ENCODE measurements around the gene CA10.

Gene CA10

DNA sequence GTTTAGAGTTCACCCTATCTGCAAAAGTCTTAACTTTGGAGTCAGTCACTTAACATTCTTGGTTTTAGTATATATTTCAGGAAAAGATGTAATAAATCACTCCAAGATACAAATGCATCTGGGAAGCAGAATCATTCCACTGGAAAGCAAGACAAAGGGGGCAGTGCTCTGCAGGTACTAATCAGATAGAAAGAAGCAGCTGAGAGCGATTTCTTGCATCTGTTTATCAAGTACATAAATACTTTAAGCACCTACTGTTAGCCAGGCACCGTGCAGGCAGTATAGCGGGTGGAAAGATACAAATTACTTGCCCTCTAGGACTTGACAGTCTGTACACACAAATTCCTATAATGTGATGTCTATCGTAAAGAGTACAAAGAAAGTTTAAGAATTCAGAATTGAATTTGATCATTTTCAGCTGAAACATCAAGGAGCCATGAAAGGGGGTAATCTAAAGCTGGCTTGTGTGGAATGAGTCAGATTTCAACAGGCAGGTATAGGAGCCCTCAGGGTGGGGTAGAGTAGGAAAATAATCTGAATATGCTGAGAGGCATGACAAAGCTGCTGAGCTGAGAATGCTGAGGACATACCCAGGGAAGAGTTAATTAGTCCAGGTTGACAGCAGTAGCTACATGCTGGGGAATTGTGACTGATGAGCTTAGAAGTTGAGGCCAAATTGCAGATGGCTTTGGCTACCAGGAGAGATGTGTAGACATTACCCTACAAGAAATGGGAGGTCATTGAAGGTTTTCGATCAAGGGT is 110.2 kb downstream of the CA10 start:
- no CpG with 5 or more reads among the region's 5 CpGs for WGBS (ENCODE audit: extremely low coverage, insufficient coverage, insufficient read length)
- Histone ChIP-seq H4K91ac (ENCODE audit: low read depth, low read length) (no peak overlapping the region), H3K9me3 (ENCODE audit: insufficient read depth, low read depth, low read length) (no peaks in the 10 kb centered on the region), H4K12ac (ENCODE audit: low read depth, low read length) (no peak overlapping the region), H2AFZ (ENCODE audit: insufficient read depth, low read length, poor library complexity) (no peak overlapping the region), H2BK5ac (ENCODE audit: low read depth, low read length, poor library complexity) (no peak overlapping the region), H3K9ac (ENCODE audit: low read length) (no peak overlapping the region), H3K36me3 (ENCODE audit: control insufficient read depth in 1 of 2, insufficient read depth in 2 of 2, low read length in 2 of 2) (no peaks in the 10 kb centered on the region), H3K4me1 (ENCODE audit: control insufficient read depth in 1 of 2, insufficient read depth in 2 of 2, low read length in 2 of 2) (no peaks in the 10 kb centered on the region), H3K18ac (ENCODE audit: low read length) (no peak overlapping the region), H3K27ac (ENCODE audit: low read depth, low read length) (no peak overlapping the region), H3K4ac (ENCODE audit: low read depth, low read length) (no peak overlapping the region), H2BK12ac (ENCODE audit: low read length) (no peak overlapping the region), H3K4me2 (ENCODE audit: low read length) (no peak overlapping the region), H3K79me1 (ENCODE audit: low read length) (no peaks in the 10 kb centered on the region), H2BK120ac (ENCODE audit: insufficient read depth, low read length, poor library complexity) (no peak overlapping the region), H4K8ac (ENCODE audit: low read depth, low read length) (no peak overlapping the region), H3K79me2 (ENCODE audit: control insufficient read depth, insufficient read depth, low read length, poor library complexity) (no peaks in the 10 kb centered on the region), H3K14ac (ENCODE audit: low read length) (no peak overlapping the region), H3K23ac (ENCODE audit: low read length) (no peak overlapping the region), H3K4me3 (ENCODE audit: low read depth, low read length) (no peak overlapping the region), H2AK5ac (ENCODE audit: low read length) (no peak overlapping the region), H3K27me3 (ENCODE audit: insufficient read depth, low read length) (no peaks in the 10 kb centered on the region)
- DNase-seq, result no peak

DNA sequence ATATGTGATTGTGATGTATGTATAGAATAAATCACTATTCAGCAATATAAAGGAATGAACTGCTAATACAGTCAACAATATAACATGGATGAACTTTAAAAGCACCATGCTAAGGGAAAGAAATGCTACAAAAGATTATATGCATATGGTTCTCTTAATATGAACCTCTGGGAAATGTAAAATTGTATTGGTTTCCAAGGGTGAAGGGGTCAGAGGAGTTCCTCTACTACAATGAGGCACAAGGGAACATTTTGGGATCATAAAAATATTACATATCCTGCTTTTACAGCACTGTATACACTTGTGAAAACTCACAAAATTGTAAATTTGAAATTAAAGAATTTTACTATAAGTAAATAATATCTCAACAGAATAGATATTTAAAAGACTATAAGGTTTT is 111.4 kb downstream of the CA10 start:
- Histone ChIP-seq H3K23ac (ENCODE audit: low read length) (no peak overlapping the region), H3K4me2 (ENCODE audit: low read length) (no peak overlapping the region), H3K27me3 (ENCODE audit: insufficient read depth, low read length) (no peaks in the 10 kb centered on the region), H3K4ac (ENCODE audit: low read depth, low read length) (no peak overlapping the region), H2AFZ (ENCODE audit: insufficient read depth, low read length, poor library complexity) (no peak overlapping the region), H3K79me1 (ENCODE audit: low read length) (no peaks in the 10 kb centered on the region), H3K4me3 (ENCODE audit: low read depth, low read length) (no peak overlapping the region), H3K18ac (ENCODE audit: low read length) (no peak overlapping the region), H4K12ac (ENCODE audit: low read depth, low read length) (no peak overlapping the region), H3K4me1 (ENCODE audit: control insufficient read depth in 1 of 2, insufficient read depth in 2 of 2, low read length in 2 of 2) (no peaks in the 10 kb centered on the region), H2AK5ac (ENCODE audit: low read length) (no peak overlapping the region), H4K91ac (ENCODE audit: low read depth, low read length) (no peak overlapping the region), H3K36me3 (ENCODE audit: control insufficient read depth in 1 of 2, insufficient read depth in 2 of 2, low read length in 2 of 2) (no peaks in the 10 kb centered on the region), H3K79me2 (ENCODE audit: control insufficient read depth, insufficient read depth, low read length, poor library complexity) (no peaks in the 10 kb centered on the region), H2BK12ac (ENCODE audit: low read length) (no peak overlapping the region), H4K8ac (ENCODE audit: low read depth, low read length) (no peak overlapping the region), H3K14ac (ENCODE audit: low read length) (no peak overlapping the region), H3K9me3 (ENCODE audit: insufficient read depth, low read depth, low read length) (no peaks in the 10 kb centered on the region), H3K27ac (ENCODE audit: low read depth, low read length) (no peak overlapping the region), H2BK120ac (ENCODE audit: insufficient read depth, low read length, poor library complexity) (no peak overlapping the region), H3K9ac (ENCODE audit: low read length) (no peak overlapping the region), H2BK5ac (ENCODE audit: low read depth, low read length, poor library complexity) (no peak overlapping the region)
- DNase-seq, result no peak

DNA sequence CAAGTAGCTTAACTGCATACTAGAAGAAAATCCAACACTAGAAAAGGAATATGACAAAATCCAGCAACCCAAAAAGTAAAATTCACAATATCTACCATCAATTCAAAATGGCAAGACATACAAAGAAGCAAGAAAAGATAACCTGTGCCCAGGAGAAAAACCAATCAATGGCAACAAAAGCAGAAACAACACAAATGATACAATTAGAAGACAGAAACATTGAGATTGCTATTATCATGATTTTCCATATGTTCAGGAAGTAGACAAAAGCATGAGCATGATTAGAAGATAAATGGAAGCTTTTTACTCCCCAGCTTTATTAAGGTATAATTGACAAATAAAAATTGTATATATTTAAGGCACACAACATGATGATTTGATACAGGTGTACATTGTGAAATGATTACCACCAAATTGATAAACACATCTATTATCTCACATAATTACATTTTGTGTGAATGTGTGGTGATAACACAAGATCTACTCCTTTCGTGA is 117.3 kb downstream of the CA10 start:
- no peak overlapping the region for H2BK12ac ChIP-seq (ENCODE audit: low read length)
- no peak overlapping the region for H3K4me3 ChIP-seq (ENCODE audit: low read depth, low read length)
- no peak overlapping the region for H4K12ac ChIP-seq (ENCODE audit: low read depth, low read length)
- no peak overlapping the region for H3K4ac ChIP-seq (ENCODE audit: low read depth, low read length)
- no peaks in the 10 kb centered on the region for H3K27me3 ChIP-seq (ENCODE audit: insufficient read depth, low read length)
- H3K23ac ChIP-seq (ENCODE audit: low read length), result no peak overlapping the region
- H3K14ac ChIP-seq (ENCODE audit: low read length), result no peak overlapping the region
- no peak overlapping the region for H2AK5ac ChIP-seq (ENCODE audit: low read length)
- H3K79me1 ChIP-seq (ENCODE audit: low read length), result no peaks in the 10 kb centered on the region
- H2BK120ac ChIP-seq (ENCODE audit: insufficient read depth, low read length, poor library complexity), result no peak overlapping the region
- no peak overlapping the region for H3K27ac ChIP-seq (ENCODE audit: low read depth, low read length)
- H3K9me3 ChIP-seq (ENCODE audit: insufficient read depth, low read depth, low read length), result no peaks in the 10 kb centered on the region
- H3K18ac ChIP-seq (ENCODE audit: low read length), result no peak overlapping the region
- no peaks in the 10 kb centered on the region for H3K4me1 ChIP-seq (ENCODE audit: control insufficient read depth in 1 of 2, insufficient read depth in 2 of 2, low read length in 2 of 2)
- no peak overlapping the region for H2BK5ac ChIP-seq (ENCODE audit: low read depth, low read length, poor library complexity)
- no peak for DNase-seq
- WGBS (ENCODE audit: extremely low coverage, insufficient coverage, insufficient read length), result no CpG with 5 or more reads among the region's 1 CpG
- H4K91ac ChIP-seq (ENCODE audit: low read depth, low read length), result no peak overlapping the region
- no peak overlapping the region for H4K8ac ChIP-seq (ENCODE audit: low read depth, low read length)
- H2AFZ ChIP-seq (ENCODE audit: insufficient read depth, low read length, poor library complexity), result no peak overlapping the region
- H3K4me2 ChIP-seq (ENCODE audit: low read length), result no peak overlapping the region
- H3K9ac ChIP-seq (ENCODE audit: low read length), result no peak overlapping the region
- no peaks in the 10 kb centered on the region for H3K79me2 ChIP-seq (ENCODE audit: control insufficient read depth, insufficient read depth, low read length, poor library complexity)
- no peaks in the 10 kb centered on the region for H3K36me3 ChIP-seq (ENCODE audit: control insufficient read depth in 1 of 2, insufficient read depth in 2 of 2, low read length in 2 of 2)

DNA sequence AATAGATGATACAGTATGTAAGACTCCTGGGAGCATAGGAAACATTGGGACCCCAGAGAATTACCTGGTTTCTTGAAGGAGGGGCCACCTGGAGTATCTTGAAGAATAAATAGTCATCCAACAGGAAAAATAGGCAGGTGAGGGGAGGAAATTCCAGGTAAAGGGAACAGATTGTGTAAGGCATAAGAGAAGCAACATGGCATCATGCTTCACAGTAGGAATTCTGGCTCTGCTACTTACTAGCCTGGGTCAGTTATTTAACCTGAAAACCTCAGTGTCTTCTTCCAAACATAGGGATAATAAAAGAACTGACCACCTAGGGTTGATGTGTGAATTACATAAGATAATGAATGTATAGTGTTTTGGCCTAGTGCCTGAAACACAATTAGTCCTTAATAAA is 122.1 kb downstream of the CA10 start:
- Histone ChIP-seq H3K4me3 (ENCODE audit: low read depth, low read length) (no peak overlapping the region), H3K18ac (ENCODE audit: low read length) (no peak overlapping the region), H2BK120ac (ENCODE audit: insufficient read depth, low read length, poor library complexity) (no peak overlapping the region), H3K9ac (ENCODE audit: low read length) (no peak overlapping the region), H4K91ac (ENCODE audit: low read depth, low read length) (no peak overlapping the region), H3K4me1 (ENCODE audit: control insufficient read depth in 1 of 2, insufficient read depth in 2 of 2, low read length in 2 of 2) (peaks cover 0 to 2% of the 10 kb centered on the region in 2 experiments), H3K27ac (ENCODE audit: low read depth, low read length) (no peak overlapping the region), H3K36me3 (ENCODE audit: control insufficient read depth in 1 of 2, insufficient read depth in 2 of 2, low read length in 2 of 2) (no peaks in the 10 kb centered on the region), H3K27me3 (ENCODE audit: insufficient read depth, low read length) (no peaks in the 10 kb centered on the region), H3K9me3 (ENCODE audit: insufficient read depth, low read depth, low read length) (no peaks in the 10 kb centered on the region), H4K12ac (ENCODE audit: low read depth, low read length) (no peak overlapping the region), H3K14ac (ENCODE audit: low read length) (no peak overlapping the region), H3K79me2 (ENCODE audit: control insufficient read depth, insufficient read depth, low read length, poor library complexity) (no peaks in the 10 kb centered on the region), H3K4ac (ENCODE audit: low read depth, low read length) (no peak overlapping the region), H4K8ac (ENCODE audit: low read depth, low read length) (no peak overlapping the region), H2AK5ac (ENCODE audit: low read length) (no peak overlapping the region), H3K23ac (ENCODE audit: low read length) (no peak overlapping the region), H3K79me1 (ENCODE audit: low read length) (no peaks in the 10 kb centered on the region), H2BK12ac (ENCODE audit: low read length) (no peak overlapping the region), H2BK5ac (ENCODE audit: low read depth, low read length, poor library complexity) (no peak overlapping the region), H2AFZ (ENCODE audit: insufficient read depth, low read length, poor library complexity) (no peak overlapping the region), H3K4me2 (ENCODE audit: low read length) (no peak overlapping the region)
- DNase-seq, result no peak

All from trophoblast cell (in vitro differentiated cells and primary cell).